Aorta (tissue), 5 donors: ENCODE data around the gene HIPK2. TPM values are rescaled to one million over a fixed set of nuclear protein-coding genes. Genes with fewer than 3 reads are reported as not detected.
"Not testable (repeated sequence)": the region's sequence is repeated elsewhere in the genome, so short reads cannot be mapped to it uniquely, and the experiment has no call there.

ENCODE experiments used
- ATAC-seq: fragments of 200-7000 bp; cut with Tn5 transposase; one replicate; pipeline ENCODE4 v1.9.1; 2022; ENCODE audit warnings: moderate library complexity; ENCODE audit not compliant: low FRiP score
- DNase-seq, 2 donors: peaks; one replicate each; pipeline ENCODE4 v3.0.0-alpha.2; 2020
- H3K27ac ChIP-seq, 2 donors: one replicate each; pipeline ENCODE4 v1.5.1; 2013; ENCODE audit warnings: low read length in 2 of 2, mild to moderate bottlenecking in 2 of 2, moderate library complexity in 2 of 2, control low read depth in 1 of 2, inconsistent platforms in 1 of 2, low read depth in 1 of 2
- H3K27me3 ChIP-seq, 2 donors: one replicate each; pipeline ENCODE4 v1.6.1; 2013; ENCODE audit warnings: control low read depth in 1 of 2, low read length in 1 of 2, mild to moderate bottlenecking in 1 of 2, moderate library complexity in 1 of 2; ENCODE audit not compliant: insufficient read depth in 2 of 2, control insufficient read depth in 1 of 2
- H3K36me3 ChIP-seq, 2 donors: one replicate each; pipeline ENCODE4 v1.6.1; 2013; ENCODE audit warnings: control low read depth in 1 of 2, low read length in 1 of 2, mild to moderate bottlenecking in 1 of 2; ENCODE audit not compliant: insufficient read depth in 2 of 2, control insufficient read depth in 1 of 2
- H3K4me1 ChIP-seq, 2 donors: one replicate each; pipeline ENCODE4 v1.6.1; 2013; ENCODE audit warnings: low read length in 2 of 2, control low read depth in 1 of 2, mild to moderate bottlenecking in 1 of 2, moderate library complexity in 1 of 2; ENCODE audit not compliant: insufficient read depth in 2 of 2, control insufficient read depth in 1 of 2
- H3K4me3 ChIP-seq, 2 donors: one replicate each; pipeline ENCODE4 v1.5.1; 2013; ENCODE audit warnings: low read length in 2 of 2, control low read depth in 1 of 2, mild to moderate bottlenecking in 1 of 2
- H3K9me3 ChIP-seq: one replicate; pipeline ENCODE4 v1.6.1; 2013; ENCODE audit warnings: mild to moderate bottlenecking, low read length; ENCODE audit not compliant: control insufficient read depth
- WGBS, 2 donors: extraction: QIAGEN DNeasy Blood & Tissue Kit; methylation state at CpG; one replicate each; pipeline ENCODE4 v1.1.7; 2013; 5-methylcytosine and 5-hydroxymethylcytosine counted together
- intact Hi-C, 2 donors: fragments of 100-400 bp; cut with DNase I; formaldehyde crosslinking; loops; one replicate each; pipeline versions ENCODE4 v1.14.2 to v1.15.0; 2022
- polyA plus RNA-seq, 2 donors: library from polyadenylated mRNA; stranded (reverse); fragments of 200-250 nt; gene quantifications; one replicate each; pipeline ENCODE4 v1.2.3, GENCODE V29; 2013
- total RNA-seq, 2 donors: library from RNA; stranded (reverse); fragmentation: NEBNext Ultra II Directional; extraction: Animal tissue kit (Norgen Biotek cat#: 25700); gene quantifications; one replicate each; pipeline ENCODE4 v1.2.1, GENCODE V29; 2021
- donor health status: healthy with polysubstance abuse.
- donor health status: Bipolar disorder and iron deficiency.
- donor health status: DM: no; HTN: no; CAD: no.
- donor health status: DM: no; HTN: no; CAD: no.
- donor health status: DM: yes; HTN: yes; CAD: no.

HIPK2 gene
- total and polyA plus RNA-seq, 4 donors: 9.4 to 108 (median 23.9) TPM

DNA sequence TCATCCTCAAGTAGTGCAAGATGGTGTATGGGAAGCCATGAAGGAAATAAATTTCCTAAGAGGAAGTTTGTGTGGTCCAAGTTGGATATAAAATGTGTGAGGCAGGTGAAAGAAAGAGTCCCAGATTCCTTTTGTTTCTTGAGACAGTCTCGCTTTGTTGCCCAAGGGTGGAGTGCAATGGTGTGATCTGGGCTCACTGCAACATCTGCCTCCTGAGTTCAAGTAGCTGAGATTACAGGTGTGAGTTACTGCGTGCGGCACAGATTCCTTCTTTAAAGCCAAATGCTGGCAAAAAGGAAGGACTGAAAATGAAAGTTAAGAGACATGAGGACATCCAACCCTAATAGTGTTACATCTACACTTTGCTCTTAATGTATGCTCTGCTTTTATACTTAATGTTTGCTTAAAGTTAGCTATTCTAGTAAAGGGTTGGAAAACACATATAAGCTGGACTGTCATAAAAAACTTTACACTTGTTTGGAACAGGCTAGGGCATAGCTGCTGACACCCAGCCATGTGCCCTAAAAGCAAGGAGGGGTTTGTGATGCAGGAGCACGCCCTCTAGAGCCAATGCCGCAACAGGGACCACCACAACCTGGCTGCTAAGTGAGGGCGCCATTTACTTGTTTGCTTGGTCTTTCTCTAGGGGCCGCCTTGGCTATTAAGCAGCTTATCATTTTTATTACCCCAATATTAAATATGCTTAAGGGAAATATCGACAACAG, 219.8 kb downstream of the HIPK2 start:
- DNase-seq: no peak
- no peak overlapping the region for H3K27ac ChIP-seq
- no peaks in the 10 kb centered on the region for H3K9me3 ChIP-seq
- no peaks in the 10 kb centered on the region for H3K27me3 ChIP-seq
- ATAC-seq: no peak
- intact Hi-C loops: no loop called here
- WGBS, 2 donors: 72 to 73% methylated on average over 8 of the region's 8 CpGs
- H3K4me1 ChIP-seq: no peaks in the 10 kb centered on the region
- H3K36me3 ChIP-seq: no peaks in the 10 kb centered on the region
- no peak overlapping the region for H3K4me3 ChIP-seq

DNA sequence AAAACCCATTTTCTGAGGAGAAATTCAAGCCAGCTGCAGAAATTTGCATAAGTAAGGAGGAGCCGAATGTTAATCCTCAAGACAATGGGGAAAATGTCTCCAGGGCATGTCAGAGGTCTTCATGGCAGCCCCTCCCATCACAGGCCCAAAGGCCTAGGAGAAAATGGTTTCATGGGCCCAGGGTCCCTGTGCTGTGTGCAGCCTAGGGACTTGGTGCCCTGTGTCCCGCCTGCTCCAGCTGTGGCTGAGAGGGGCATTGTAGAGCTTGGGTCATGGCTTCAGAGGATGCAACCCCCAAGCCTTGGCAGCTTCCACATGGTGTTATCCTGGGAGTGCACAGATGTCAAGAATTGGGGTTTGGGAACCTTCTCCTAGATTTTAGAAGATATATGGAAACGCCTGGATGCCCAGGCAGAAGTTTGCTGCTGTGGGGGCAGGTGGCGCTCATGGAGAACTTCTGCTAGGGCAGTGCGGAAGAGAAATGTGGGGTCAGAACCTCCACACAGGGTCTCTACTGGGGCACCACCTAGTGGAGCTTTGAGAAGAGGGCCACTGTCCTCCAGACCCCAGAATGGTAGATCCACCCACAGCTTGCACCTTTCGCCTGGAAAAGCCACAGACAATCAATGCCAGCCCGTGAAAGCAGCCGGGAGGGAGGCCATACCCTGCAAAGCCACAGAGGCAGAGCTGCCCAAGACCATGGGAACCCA, 223.7 kb downstream of the HIPK2 start:
- H3K4me3 ChIP-seq, intact Hi-C loops, H3K4me1 ChIP-seq, H3K36me3 ChIP-seq, DNase-seq, H3K27me3 ChIP-seq, H3K9me3 ChIP-seq, ATAC-seq, H3K27ac ChIP-seq: not testable (repeated sequence)
- WGBS, 2 donors: 92 to 95% methylated on average over 8 of the region's 8 CpGs

DNA sequence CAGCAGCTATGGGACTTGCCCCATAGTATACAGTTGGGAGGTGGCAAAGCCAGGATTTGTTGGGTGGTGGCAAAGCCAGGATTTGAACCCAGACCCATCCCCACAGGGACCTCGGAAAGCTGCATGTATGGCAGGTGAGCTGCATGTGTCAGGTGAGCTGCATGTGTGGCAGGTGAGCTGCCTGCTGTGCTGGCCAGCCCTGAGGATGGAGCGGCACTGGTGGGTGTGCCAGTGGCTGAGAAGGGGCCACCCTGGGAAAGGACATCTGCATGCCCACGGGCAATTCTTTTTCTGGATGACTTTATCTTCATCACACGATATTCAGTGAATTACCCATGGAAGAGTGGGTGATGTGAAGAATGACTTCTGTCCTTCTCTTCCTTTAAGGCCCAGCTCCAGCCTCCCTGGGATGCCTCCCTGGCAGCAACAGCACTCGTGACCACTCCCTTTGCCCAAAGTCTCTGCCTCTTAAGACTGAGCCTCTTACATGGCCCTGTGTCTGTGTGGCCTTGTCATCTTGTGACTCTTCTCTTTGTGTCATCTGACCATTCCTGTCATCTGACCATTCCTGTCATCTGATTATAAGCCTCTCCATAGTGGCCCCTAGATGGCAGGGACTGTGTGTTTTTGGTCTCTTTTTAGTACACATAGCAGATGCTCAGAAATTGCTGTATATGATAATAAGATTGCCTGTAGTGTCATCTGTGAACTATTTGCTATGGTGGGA, 229.3 kb downstream of the HIPK2 start:
- DNase-seq (peak in 1 of 2 donors; percentile 57), ATAC-seq (no peak)
- H3K4me1 ChIP-seq: no peaks in the 10 kb centered on the region
- H3K9me3 ChIP-seq: no peaks in the 10 kb centered on the region
- H3K27ac ChIP-seq: no peak overlapping the region
- intact Hi-C loops: no loop called here
- no peak overlapping the region for H3K4me3 ChIP-seq
- WGBS, 2 donors: 86 to 92% methylated on average over 5 of the region's 5 CpGs
- no peaks in the 10 kb centered on the region for H3K27me3 ChIP-seq
- no peaks in the 10 kb centered on the region for H3K36me3 ChIP-seq

DNA sequence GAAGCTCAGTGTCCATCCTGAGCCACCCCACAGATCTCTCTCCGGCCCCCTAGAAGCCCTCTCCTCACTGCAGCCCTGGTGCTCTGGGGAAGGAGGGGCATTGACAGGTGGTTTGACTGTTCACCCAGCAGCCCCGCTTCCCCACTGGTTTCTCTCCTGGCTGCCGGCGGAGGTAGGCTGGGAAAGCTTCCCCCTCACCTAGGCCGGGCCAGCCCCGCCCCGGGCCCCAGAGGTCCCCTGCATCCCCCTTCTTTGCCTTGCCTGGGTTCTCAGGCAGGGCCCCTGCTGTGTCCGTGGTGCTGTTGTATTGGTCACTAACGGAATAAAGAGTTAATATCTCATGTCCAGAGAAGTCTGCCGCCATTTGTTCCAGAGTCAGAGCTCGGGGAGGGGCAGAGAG, 233.2 kb downstream of the HIPK2 start:
- Histone ChIP-seq H3K4me1 (no peaks in the 10 kb centered on the region), H3K27ac (no peak overlapping the region), H3K9me3 (no peaks in the 10 kb centered on the region), H3K36me3 (no peaks in the 10 kb centered on the region), H3K27me3 (no peaks in the 10 kb centered on the region), H3K4me3 (no peak overlapping the region)
- ATAC-seq: no peak
- 91 to 94% methylated on average over 11 of the region's 11 CpGs for WGBS, 2 donors
- intact Hi-C loops: no loop called here
- DNase-seq: peak in 1 of 2 donors; percentile 54

DNA sequence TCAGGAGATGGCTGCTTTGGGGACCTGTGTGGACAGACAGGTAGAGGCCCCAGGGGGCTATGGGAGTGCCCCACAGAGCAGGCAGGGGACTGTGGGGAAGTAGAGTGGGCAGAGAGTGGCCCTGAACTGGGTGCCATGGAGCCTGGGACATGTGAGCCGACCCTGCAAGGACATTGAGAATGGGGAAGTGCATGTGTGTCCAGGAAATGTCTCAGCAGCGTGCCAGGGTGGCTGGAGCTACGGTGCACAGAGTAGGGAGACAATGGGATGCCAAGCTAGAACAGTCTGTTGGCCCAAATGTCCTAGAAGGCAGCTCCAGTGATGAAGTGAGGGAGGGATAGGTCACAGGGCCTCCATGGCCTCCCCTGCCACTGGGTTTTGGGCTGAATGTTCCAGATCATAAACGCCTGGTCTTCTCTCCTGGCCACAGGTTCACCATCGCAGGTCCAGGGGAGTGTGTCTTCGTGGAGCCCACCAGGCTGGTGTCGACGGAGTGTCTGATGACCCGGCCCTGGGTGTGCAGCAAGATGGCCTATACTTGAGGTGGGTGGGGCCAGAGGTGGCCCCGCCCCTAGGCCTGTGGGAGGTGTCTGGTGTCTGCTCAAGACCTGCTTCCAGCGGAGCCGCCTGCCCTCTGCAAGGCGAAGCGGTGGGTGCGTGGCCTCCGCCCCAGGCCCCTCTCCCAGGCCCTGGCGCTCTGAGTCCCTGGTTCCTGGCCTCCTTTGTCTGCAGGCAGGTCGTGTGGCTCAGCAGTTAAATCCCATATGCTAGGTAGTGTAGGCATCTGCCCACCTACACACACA, 233.8 kb downstream of the HIPK2 start:
- WGBS, 2 donors: 89 to 90% methylated on average over 18 of the region's 18 CpGs
- Histone ChIP-seq H3K4me3 (no peak overlapping the region), H3K27ac (no peak overlapping the region), H3K4me1 (no peaks in the 10 kb centered on the region), H3K36me3 (no peaks in the 10 kb centered on the region), H3K27me3 (no peaks in the 10 kb centered on the region), H3K9me3 (no peaks in the 10 kb centered on the region)
- ATAC-seq (no peak), DNase-seq (peak in 1 of 2 donors; percentile 73)
- intact Hi-C loops: no loop called here

DNA sequence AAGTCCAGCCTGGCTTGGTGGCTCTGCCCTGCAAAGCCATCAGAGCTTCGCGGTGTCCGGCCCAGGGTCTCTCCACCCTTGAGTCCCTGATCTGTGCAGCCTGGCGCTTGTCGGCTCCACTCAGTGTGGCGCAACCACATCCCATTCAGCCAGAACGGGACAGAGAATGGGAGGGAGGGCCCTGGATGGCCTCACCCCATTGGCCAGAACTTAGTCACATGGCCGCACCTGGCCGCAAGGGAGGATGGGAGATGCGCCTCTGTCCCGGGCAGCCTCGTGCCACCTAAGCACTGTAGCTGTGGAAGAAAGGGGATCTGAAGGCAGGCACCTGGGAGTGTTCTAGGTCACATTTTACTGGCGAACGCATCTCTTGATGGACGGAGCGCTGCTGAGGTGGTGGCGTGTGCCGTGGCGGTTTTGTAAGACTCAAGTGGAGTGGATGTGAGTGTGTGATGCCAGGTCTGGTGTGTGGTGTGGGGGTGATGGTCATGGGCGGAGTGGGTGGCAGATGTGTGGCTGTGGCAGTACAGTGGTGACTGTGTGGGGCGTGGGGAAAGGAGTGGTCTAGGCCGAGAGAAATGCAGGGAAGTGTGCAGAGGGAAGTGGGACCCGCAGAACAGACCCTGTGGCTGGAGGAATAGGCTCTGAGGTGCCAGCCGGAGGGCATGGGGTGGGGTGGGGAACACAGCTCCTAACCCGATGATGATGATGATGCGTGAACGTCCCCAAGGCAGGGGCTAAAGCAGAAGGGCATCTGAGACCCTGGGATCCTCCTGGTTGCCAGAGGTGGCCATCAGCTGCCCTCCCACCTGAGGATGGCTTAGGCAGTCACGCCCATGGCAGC, 235.3 kb downstream of the HIPK2 start:
- 95 to 96% methylated on average over 28 of the region's 28 CpGs for WGBS, 2 donors
- H3K4me3 ChIP-seq: no peak overlapping the region
- ATAC-seq: peak; percentile 19

DNA sequence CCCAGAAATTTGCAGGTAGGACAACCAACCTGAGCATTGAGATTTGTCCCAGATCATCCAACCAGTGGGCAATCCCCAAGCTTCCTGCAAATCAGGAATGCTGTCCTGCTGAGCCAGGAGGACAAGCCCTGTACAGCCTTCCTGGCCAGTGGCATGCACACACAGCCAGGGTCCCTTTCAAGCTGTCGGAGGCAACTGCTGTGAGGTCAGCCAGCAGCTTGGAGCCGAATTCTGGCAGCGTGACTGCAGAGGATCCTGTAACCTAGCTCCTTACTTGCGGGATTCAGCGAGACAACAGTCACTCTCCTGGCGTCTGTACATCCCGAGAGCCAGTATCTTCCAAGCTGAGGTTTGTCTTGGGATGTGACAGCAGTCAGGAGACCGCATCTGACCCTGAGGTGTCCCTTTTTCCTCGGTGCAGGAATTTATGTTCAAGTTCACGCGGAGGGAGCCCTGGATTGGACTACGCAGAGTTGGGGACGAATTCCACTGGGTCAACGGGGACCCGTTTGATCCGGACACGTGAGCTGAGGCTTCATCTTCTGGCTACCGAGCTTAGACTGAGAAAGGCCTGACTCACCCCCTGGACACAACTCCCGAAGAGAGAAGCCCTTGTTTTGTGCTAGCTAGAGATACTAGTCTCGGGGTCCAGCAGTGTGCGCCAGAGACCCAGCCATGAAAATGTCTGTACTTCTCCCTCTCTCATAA, 236.0 kb downstream of the HIPK2 start:
- 81 to 82% methylated on average over 21 of the region's 21 CpGs for WGBS, 2 donors
- Histone ChIP-seq H3K4me1 (no peaks in the 10 kb centered on the region), H3K27me3 (no peaks in the 10 kb centered on the region), H3K9me3 (no peaks in the 10 kb centered on the region), H3K36me3 (no peaks in the 10 kb centered on the region), H3K4me3 (no peak overlapping the region), H3K27ac (no peak overlapping the region)
- ATAC-seq (peak; percentile 29), DNase-seq (peak in 1 of 2 donors; percentile 41)
- intact Hi-C loops: no loop called here

More for the DNA sequence above, 235.3 kb downstream of the HIPK2 start:
- H3K36me3 ChIP-seq: no peaks in the 10 kb centered on the region
- DNase-seq: peak in 1 of 2 donors; percentile 67
- no peaks in the 10 kb centered on the region for H3K9me3 ChIP-seq
- H3K4me1 ChIP-seq: no peaks in the 10 kb centered on the region
- no peak overlapping the region for H3K27ac ChIP-seq
- no peaks in the 10 kb centered on the region for H3K27me3 ChIP-seq
- intact Hi-C loops: no loop called here
